Thyroid gland (tissue), 4 donors: ENCODE results near the gene ACACB. TPM values are rescaled to one million over a fixed set of nuclear protein-coding genes. Genes with fewer than 3 reads are reported as not detected.

Source experiments
- DNase-seq, 2 donors: peaks; one replicate each; pipeline ENCODE4 v3.0.0-alpha.2; 2019
- H3K27ac ChIP-seq, 3 donors: fragments of 200-600 bp; sonication (generic); 1 replicate in 2 of 3; 2 replicates in 1 of 3; pipeline ENCODE4 v1.5.1; 2016 to 2019; ENCODE audit warnings: mild to moderate bottlenecking in 1 of 3, moderate library complexity in 1 of 3
- H3K27me3 ChIP-seq: fragments of 200-600 bp; sonication (generic); one replicate; pipeline ENCODE4 v1.5.1; 2019
- H3K36me3 ChIP-seq, 2 donors: fragments of 200-600 bp; sonication (generic); one replicate each; pipeline ENCODE4 v1.5.1; 2016 to 2019
- H3K4me1 ChIP-seq, 2 donors: fragments of 200-600 bp; sonication (generic); one replicate each; pipeline ENCODE4 v1.5.1; 2017 to 2019
- H3K4me3 ChIP-seq, 3 donors: fragments of 200-600 bp; sonication (generic); replicated peaks in 1 of 3; 1 replicate in 2 of 3; 2 replicates in 1 of 3; pipeline ENCODE4 v1.5.1; 2016; ENCODE audit warnings: mild to moderate bottlenecking in 1 of 3
- H3K9me3 ChIP-seq: fragments of 200-600 bp; sonication (generic); one replicate; pipeline ENCODE4 v1.5.1; 2017
- CTCF ChIP-seq, 6 experiments: fragments of 200-600 bp in 3 of 6; fragments of 450-650 bp in 3 of 6; sonication (generic) in 3 of 6; IDR thresholded peaks; one replicate each; pipeline ENCODE4 v1.5.1; 2016 to 2019; ENCODE audit warnings: antibody characterized with exemption in 6 of 6, mild to moderate bottlenecking in 2 of 6, inconsistent platforms in 1 of 6, moderate library complexity in 1 of 6
- POLR2A ChIP-seq, 2 donors: fragments of 450-650 bp; IDR thresholded peaks; one replicate each; pipeline ENCODE4 v1.6.1; 2017; ENCODE audit warnings: antibody characterized with exemption in 2 of 2, mild to moderate bottlenecking in 2 of 2, moderate library complexity in 1 of 2
- WGBS, 2 donors: methylation state at CpG; one replicate each; pipeline ENCODE4 v1.1.5; 2017; 5-methylcytosine and 5-hydroxymethylcytosine counted together
- intact Hi-C: fragments of 100-400 bp; cut with DNase I; formaldehyde crosslinking; loops from one replicate; pipeline ENCODE4 v1.15.1; 2023
- total RNA-seq, 4 donors: library from RNA; depleted of rRNA; stranded (reverse); fragments of >200 nt; gene quantifications; one replicate each; pipeline ENCODE4 v1.2.3, GENCODE V29; 2016

Gene ACACB
- total RNA-seq, 4 donors from 2014 or later: 115 to 178 (median 140) TPM

GRCh38 chr12:109274381-109274780 is 158.0 kb downstream of the ACACB start:
- DNase-seq: no peak
- no peak overlapping the region for H3K27ac ChIP-seq
- H3K9me3 ChIP-seq: no peaks in the 10 kb centered on the region
- no peaks in the 10 kb centered on the region for H3K4me1 ChIP-seq
- no peaks in the 10 kb centered on the region for H3K27me3 ChIP-seq
- no peak for TF ChIP-seq POLR2A (IDR thresholded peaks at IDR 0.05)
- no peak for TF ChIP-seq CTCF (IDR thresholded peaks at IDR 0.05)
- no peaks in the 10 kb centered on the region for H3K36me3 ChIP-seq
- intact Hi-C loops: no loop called here
- H3K4me3 ChIP-seq: no peak overlapping the region
- 83% methylated on average over 1 of the region's 1 CpG; no CpG with 5 or more reads in 1 of the 2 donors for WGBS, 2 donors

GRCh38 chr12:109275173-109275572 is 158.8 kb downstream of the ACACB start:
- H3K4me3 ChIP-seq: no peak overlapping the region
- TF ChIP-seq CTCF (IDR thresholded peaks at IDR 0.05): no peak
- no peak for TF ChIP-seq POLR2A (IDR thresholded peaks at IDR 0.05)
- 73 to 83% methylated on average over 4 of the region's 4 CpGs for WGBS, 2 donors

GRCh38 chr12:109276160-109276559 is 159.8 kb downstream of the ACACB start:
- Histone ChIP-seq H3K9me3 (no peaks in the 10 kb centered on the region), H3K4me3 (no peak overlapping the region), H3K4me1 (no peaks in the 10 kb centered on the region), H3K27ac (no peak overlapping the region), H3K36me3 (no peaks in the 10 kb centered on the region), H3K27me3 (no peaks in the 10 kb centered on the region)
- no peak for DNase-seq
- TF ChIP-seq POLR2A (IDR thresholded peaks at IDR 0.05): no peak
- TF ChIP-seq CTCF (IDR thresholded peaks at IDR 0.05): no peak
- 93% methylated on average over 5 of the region's 5 CpGs for WGBS, 2 donors
- intact Hi-C loops: no loop called here

More at GRCh38 chr12:109275173-109275572, 158.8 kb downstream of the ACACB start:
- no peak for DNase-seq
- no peaks in the 10 kb centered on the region for H3K4me1 ChIP-seq
- intact Hi-C loops: no loop called here
- H3K27ac ChIP-seq: no peak overlapping the region
- no peaks in the 10 kb centered on the region for H3K9me3 ChIP-seq
- H3K36me3 ChIP-seq: no peaks in the 10 kb centered on the region
- no peaks in the 10 kb centered on the region for H3K27me3 ChIP-seq

GRCh38 chr12:109277255-109277898 is 161.0 kb downstream of the ACACB start:
- WGBS, 2 donors: 87 to 89% methylated on average over 8 of the region's 8 CpGs

More at GRCh38 chr12:109277255-109277898, 161.0 kb downstream of the ACACB start:
- H3K4me1 ChIP-seq: no peaks in the 10 kb centered on the region
- TF ChIP-seq CTCF (IDR thresholded peaks at IDR 0.05) (no peak), POLR2A (IDR thresholded peaks at IDR 0.05) (no peak)
- H3K27me3 ChIP-seq: no peaks in the 10 kb centered on the region
- DNase-seq: no peak
- no peak overlapping the region for H3K27ac ChIP-seq
- no peaks in the 10 kb centered on the region for H3K36me3 ChIP-seq
- H3K4me3 ChIP-seq: no peak overlapping the region
- H3K9me3 ChIP-seq: no peaks in the 10 kb centered on the region
- intact Hi-C loops: no loop called here
